GM10266 (cell line): ENCODE data around the gene PEAR1.

Experiments used
- DNase-seq: peaks from one replicate; pipeline ENCODE4 v3.0.0; 2012; ENCODE audit errors: extremely low spot score
- CTCF ChIP-seq: IDR thresholded peaks from 2 replicates; pipeline ENCODE4 v1.5.1; 2012; ENCODE audit warnings: mild to moderate bottlenecking, low read depth; ENCODE audit not compliant: control insufficient read depth, insufficient read depth; ENCODE audit errors: missing control alignments

Gene PEAR1

GRCh38 chr1:156893048-156893953 is at the start of gene PEAR1:
Gene PEAR1 (plus strand): TSS chr1:156893718. CDS start chr1:156903927, 10,209 bp downstream.
- DNase-seq, result no peak
- TF ChIP-seq CTCF, result no peak

GRCh38 chr1:156844102-156844501 is 49.4 kb upstream of the PEAR1 start:
- TF ChIP-seq CTCF, result no peak

GRCh38 chr1:156844638-156845037 is 48.9 kb upstream of the PEAR1 start:
- no peak for TF ChIP-seq CTCF
- no peak for DNase-seq

More at GRCh38 chr1:156844102-156844501, 49.4 kb upstream of the PEAR1 start:
- DNase-seq, result no peak

GRCh38 chr1:156845055-156845952 is 48.2 kb upstream of the PEAR1 start:
- DNase-seq, result no peak
- TF ChIP-seq CTCF, result no peak

GRCh38 chr1:156845953-156846545 is 47.5 kb upstream of the PEAR1 start:
- DNase-seq, result no peak
- TF ChIP-seq CTCF, result no peak

GRCh38 chr1:156846643-156847042 is 46.9 kb upstream of the PEAR1 start:
- DNase-seq, result no peak
- TF ChIP-seq CTCF, result no peak
